Psoas muscle (tissue), 8 donors: ENCODE data around the gene CCDC69. TPM values are rescaled to one million over a fixed set of nuclear protein-coding genes. Genes with fewer than 3 reads are reported as not detected.
A peak's percentile ranks its signal among the peaks of the same experiment; 100 is the strongest.

Experiments
- ATAC-seq, 4 donors: fragments of 200-7000 bp; cut with Tn5 transposase; one replicate each; pipeline ENCODE4 v1.9.1; 2020; ENCODE audit warnings: moderate library complexity in 3 of 4, mild to moderate bottlenecking in 2 of 4
- DNase-seq, 2 donors: peaks; one replicate each; pipeline ENCODE4 v3.0.0-alpha.2; 2020
- H3K27ac ChIP-seq: fragments of 200-600 bp; one replicate; pipeline ENCODE4 v1.8.0; 2022
- H3K27me3 ChIP-seq, 3 donors: fragments of 200-600 bp in 1 of 3; one replicate each; pipeline versions ENCODE4 v1.6.1 to v1.8.0; 2013 to 2022; ENCODE audit warnings: low read length in 2 of 3, mild to moderate bottlenecking in 2 of 3, moderate library complexity in 1 of 3; ENCODE audit not compliant: insufficient read depth in 3 of 3
- H3K36me3 ChIP-seq, 2 donors: fragments of 200-600 bp in 1 of 2; one replicate each; pipeline versions ENCODE4 v1.6.1 to v1.8.0; 2013 to 2022; ENCODE audit warnings: low read depth in 1 of 2, mild to moderate bottlenecking in 1 of 2, moderate library complexity in 1 of 2; ENCODE audit not compliant: insufficient read depth in 1 of 2
- H3K4me1 ChIP-seq: fragments of 200-600 bp; one replicate; pipeline ENCODE4 v1.8.0; 2022
- H3K4me3 ChIP-seq: fragments of 200-600 bp; one replicate; pipeline ENCODE4 v1.8.0; 2022; ENCODE audit warnings: mild to moderate bottlenecking
- H3K9me3 ChIP-seq: fragments of 200-600 bp; one replicate; pipeline ENCODE4 v1.8.0; 2022
- CTCF ChIP-seq: fragments of 200-600 bp; IDR thresholded peaks from one replicate; pipeline ENCODE4 v1.8.0; 2022; ENCODE audit warnings: antibody characterized with exemption
- WGBS, 3 donors: extraction: QIAGEN DNeasy Blood & Tissue Kit; methylation state at CpG; one replicate each; pipeline versions ENCODE4 v1.1.6 to v1.1.7; 2013; 5-methylcytosine and 5-hydroxymethylcytosine counted together
- intact Hi-C, 2 donors: fragments of 100-400 bp; cut with DNase I; formaldehyde crosslinking; loops; one replicate each; pipeline versions ENCODE4 v1.11.0 to v1.14.2; 2022
- polyA plus RNA-seq, 3 donors: library from polyadenylated mRNA; stranded (reverse); fragments of 200-250 nt; gene quantifications; one replicate each; pipeline ENCODE4 v1.2.3, GENCODE V29; 2013
- total RNA-seq, 4 donors: library from RNA; stranded (reverse); fragmentation: NEBNext Ultra II Directional in 2 of 4; extraction: Animal tissue kit (Norgen Biotek cat#: 25700) in 2 of 4; gene quantifications; one replicate each; pipeline versions ENCODE4 v1.2.1 to v1.2.4, GENCODE V29; 2021 to 2023
- donor health status: healthy with polysubstance abuse.
- donor health status: DM: no; HTN: no; CAD: no; lungs with moderate emphysema.
- donor health status: Bipolar disorder and iron deficiency.
- donor health status: healthy.
- donor health status: DM: yes; HTN: yes; CAD: no.
- donor health status: DM: no; HTN: no; CAD: no.
- donor health status: DM: no; HTN: no; CAD: no.
- donor health status: DM: yes; HTN: yes; CAD: no.

CCDC69 gene
- total and polyA plus RNA-seq, 7 donors: 27.0 to 180 (median 65.9) TPM

- H3K4me3 ChIP-seq: no peak overlapping the region
- no peaks in the 10 kb centered on the region for H3K36me3 ChIP-seq
- DNase-seq: no peak
- H3K9me3 ChIP-seq: no peaks in the 10 kb centered on the region
- H3K27me3 ChIP-seq: no peaks in the 10 kb centered on the region
- ATAC-seq: no peak
- no peak overlapping the region for H3K27ac ChIP-seq
- peaks cover 17% of the 10 kb centered on the region for H3K4me1 ChIP-seq
- no peak for TF ChIP-seq CTCF
- intact Hi-C loops: no loop called here
Observed at GRCh38 chr5:151231359-151231758, 7.5 kb upstream of the CCDC69 start.

DNA sequence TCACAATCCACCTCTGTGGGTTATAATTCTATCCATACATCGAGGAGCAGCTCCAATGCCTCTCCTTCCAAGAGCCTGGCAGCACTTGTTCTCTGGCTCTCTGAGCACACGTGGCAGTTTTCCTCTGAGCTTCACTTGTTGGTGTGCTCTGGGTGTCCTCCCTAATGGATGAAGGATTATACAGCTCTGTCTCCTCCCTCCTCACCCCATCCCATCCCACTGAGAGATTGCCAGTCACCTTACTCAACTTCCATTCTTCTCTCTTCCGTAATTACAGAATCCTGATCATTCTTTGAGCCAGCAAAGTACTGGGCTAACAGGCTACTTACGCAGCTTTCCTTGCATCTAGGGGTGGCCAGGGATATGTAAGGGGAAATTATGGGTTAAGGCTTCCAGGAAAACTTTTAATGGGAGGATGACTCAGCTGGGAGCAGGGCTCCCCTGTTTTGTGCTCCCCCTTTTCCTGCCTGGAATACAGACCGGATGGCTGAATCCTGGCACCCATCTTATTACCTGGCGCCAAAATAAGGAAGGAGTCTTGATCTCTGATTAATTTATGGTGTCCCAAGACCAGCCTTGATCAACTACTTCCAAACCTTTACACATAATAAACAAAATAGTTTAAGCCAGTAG lies 6.3 kb upstream of the CCDC69 start:
- Histone ChIP-seq H3K4me1 (peaks cover 17% of the 10 kb centered on the region), H3K4me3 (no peak overlapping the region), H3K36me3 (no peaks in the 10 kb centered on the region), H3K27ac (no peak overlapping the region), H3K9me3 (no peaks in the 10 kb centered on the region), H3K27me3 (no peaks in the 10 kb centered on the region)
- no peak for TF ChIP-seq CTCF
- WGBS, 3 donors: 61 to 63% (median 62%) methylated on average over 6 of the region's 6 CpGs
- ATAC-seq (no peak), DNase-seq (no peak)
- intact Hi-C loops: no loop called here

- Histone ChIP-seq H3K36me3 (no peaks in the 10 kb centered on the region), H3K4me3 (no peak overlapping the region), H3K27me3 (no peaks in the 10 kb centered on the region), H3K27ac (no peak overlapping the region), H3K4me1 (peaks cover 10% of the 10 kb centered on the region), H3K9me3 (no peaks in the 10 kb centered on the region)
- ATAC-seq: no peak
- TF ChIP-seq CTCF: no peak
- intact Hi-C loops: no loop called here
- DNase-seq: no peak
- 65 to 82% (median 77%) methylated on average over 2 of the region's 2 CpGs for WGBS, 3 donors
Observed at GRCh38 chr5:151228986-151229385, 5.1 kb upstream of the CCDC69 start.

- Histone ChIP-seq H3K9me3 (no peaks in the 10 kb centered on the region), H3K4me1 (peaks cover 4% of the 10 kb centered on the region), H3K4me3 (no peak overlapping the region), H3K27me3 (no peaks in the 10 kb centered on the region), H3K36me3 (no peaks in the 10 kb centered on the region), H3K27ac (no peak overlapping the region)
- WGBS, 3 donors: 55 to 71% (median 69%) methylated on average over 6 of the region's 6 CpGs
- DNase-seq (no peak), ATAC-seq (no peak)
- intact Hi-C loops: no loop called here
- TF ChIP-seq CTCF: no peak
Observed at GRCh38 chr5:151227918-151228447, 4.1 kb upstream of the CCDC69 start.

DNA sequence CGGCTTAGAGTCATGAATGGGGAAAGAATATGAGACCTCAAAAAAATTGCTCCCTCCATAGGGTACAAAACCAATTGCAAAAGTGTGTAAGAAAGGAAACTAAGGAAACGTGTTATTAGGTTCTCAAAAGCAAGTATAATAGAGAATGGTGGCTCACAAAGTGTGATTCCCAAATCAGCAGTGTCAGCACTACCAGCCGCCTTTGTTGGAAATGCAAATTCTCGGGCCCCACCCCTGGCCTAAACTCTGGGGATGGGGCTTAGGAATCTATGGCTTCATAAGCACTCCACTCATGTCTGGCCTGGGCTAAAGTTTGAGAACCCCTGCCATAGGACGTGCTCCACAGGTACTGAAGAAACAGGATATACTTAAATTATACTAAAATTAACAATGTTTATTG lies 1.6 kb upstream of the CCDC69 start:
- Histone ChIP-seq H3K36me3 (no peaks in the 10 kb centered on the region), H3K4me1 (peaks cover 26% of the 10 kb centered on the region), H3K9me3 (no peaks in the 10 kb centered on the region), H3K4me3 (no peak overlapping the region), H3K27me3 (no peaks in the 10 kb centered on the region), H3K27ac (peak overlapping the region; percentile 12)
- WGBS, 3 donors: 78 to 88% (median 87%) methylated on average over 5 of the region's 5 CpGs
- intact Hi-C loops: no loop called here
- no peak for TF ChIP-seq CTCF
- DNase-seq: no peak
- ATAC-seq: no peak
